K562 (cell line): ENCODE measurements around the gene APLP1. TPM values are rescaled to one million over a fixed set of nuclear protein-coding genes. Genes with fewer than 3 reads are reported as not detected.
"Not testable (repeated sequence)": the region's sequence is repeated elsewhere in the genome, so short reads cannot be mapped to it uniquely, and the experiment has no call there.

Experiments
- C11orf30 ChIP-seq: fragments of 450-650 bp; IDR thresholded peaks from 2 replicates; pipeline ENCODE4 v1.6.1; 2016; ENCODE audit warnings: low read depth, mild to moderate bottlenecking
- GABPB1 ChIP-seq: sonication (generic); formaldehyde crosslinking; IDR thresholded peaks from 2 replicates; pipeline ENCODE4 v1.8.0; 2022; ENCODE audit warnings: mild to moderate bottlenecking, missing genetic modification reagents
- PBX2 ChIP-seq, 2 experiments: IDR thresholded peaks in 1 of 2; conservative IDR thresholded peaks in 1 of 2; 2 replicates each; pipeline ENCODE4 v1.6.1; 2016; ENCODE audit warnings: low read depth in 2 of 2, mild to moderate bottlenecking in 1 of 2, missing compliant biosample characterization in 1 of 2, missing genetic modification characterization in 1 of 2, moderate library complexity in 1 of 2
- SP1 ChIP-seq: sonication (generic); formaldehyde crosslinking; IDR thresholded peaks from 2 replicates; pipeline ENCODE4 v1.8.1; 2022; ENCODE audit warnings: mild to moderate bottlenecking, missing genetic modification reagents
- polyA plus RNA-seq, 8 experiments: library from polyadenylated mRNA; depleted of rRNA in 4 of 8; stranded (reverse) in 5 of 8; unstranded in 3 of 8; fragments of >200 nt; fragmentation: Nextera tagmentation in 2 of 8; fragmentation: Illumina TruSeq in 1 of 8; extraction: Ambion mirVana in 2 of 8; extraction: Trizol in 1 of 8; gene quantifications; 2 replicates each; pipeline versions ENCODE4 v1.2.1 to v1.2.3, GENCODE V29; 2011 to 2014; ENCODE audit warnings: inconsistent platforms in 1 of 8, missing spikeins in 1 of 8
- total RNA-seq, 7 experiments: library from RNA; depleted of rRNA in 6 of 7; stranded (reverse); fragments of >200 nt in 6 of 7; fragmentation: Illumina TruSeq in 2 of 7; extraction: Trizol in 2 of 7; gene quantifications; 2 replicates each; pipeline versions ENCODE4 v1.2.1 to v1.2.3, GENCODE V29; 2011 to 2021; ENCODE audit warnings: low replicate concordance in 1 of 7
- TF ChIP-seq, protein P1 (sequence below), 2 experiments: fragments of 450-650 bp in 1 of 2; sonication (generic) in 1 of 2; formaldehyde crosslinking in 1 of 2; IDR thresholded peaks; 2 replicates each; pipeline versions ENCODE4 v1.7.1 to v1.9.0; 2016 to 2022; ENCODE audit warnings: inconsistent platforms in 1 of 2, mild to moderate bottlenecking in 1 of 2, missing genetic modification reagents in 1 of 2

Gene APLP1
- total and polyA plus RNA-seq, 9 of the 15 experiments (the other 6 are each of a cell fraction or from before 2014, with no cell fraction given) = 0.69 to 9.9 (median 4.7) TPM

- TF ChIP-seq, protein P1, sequence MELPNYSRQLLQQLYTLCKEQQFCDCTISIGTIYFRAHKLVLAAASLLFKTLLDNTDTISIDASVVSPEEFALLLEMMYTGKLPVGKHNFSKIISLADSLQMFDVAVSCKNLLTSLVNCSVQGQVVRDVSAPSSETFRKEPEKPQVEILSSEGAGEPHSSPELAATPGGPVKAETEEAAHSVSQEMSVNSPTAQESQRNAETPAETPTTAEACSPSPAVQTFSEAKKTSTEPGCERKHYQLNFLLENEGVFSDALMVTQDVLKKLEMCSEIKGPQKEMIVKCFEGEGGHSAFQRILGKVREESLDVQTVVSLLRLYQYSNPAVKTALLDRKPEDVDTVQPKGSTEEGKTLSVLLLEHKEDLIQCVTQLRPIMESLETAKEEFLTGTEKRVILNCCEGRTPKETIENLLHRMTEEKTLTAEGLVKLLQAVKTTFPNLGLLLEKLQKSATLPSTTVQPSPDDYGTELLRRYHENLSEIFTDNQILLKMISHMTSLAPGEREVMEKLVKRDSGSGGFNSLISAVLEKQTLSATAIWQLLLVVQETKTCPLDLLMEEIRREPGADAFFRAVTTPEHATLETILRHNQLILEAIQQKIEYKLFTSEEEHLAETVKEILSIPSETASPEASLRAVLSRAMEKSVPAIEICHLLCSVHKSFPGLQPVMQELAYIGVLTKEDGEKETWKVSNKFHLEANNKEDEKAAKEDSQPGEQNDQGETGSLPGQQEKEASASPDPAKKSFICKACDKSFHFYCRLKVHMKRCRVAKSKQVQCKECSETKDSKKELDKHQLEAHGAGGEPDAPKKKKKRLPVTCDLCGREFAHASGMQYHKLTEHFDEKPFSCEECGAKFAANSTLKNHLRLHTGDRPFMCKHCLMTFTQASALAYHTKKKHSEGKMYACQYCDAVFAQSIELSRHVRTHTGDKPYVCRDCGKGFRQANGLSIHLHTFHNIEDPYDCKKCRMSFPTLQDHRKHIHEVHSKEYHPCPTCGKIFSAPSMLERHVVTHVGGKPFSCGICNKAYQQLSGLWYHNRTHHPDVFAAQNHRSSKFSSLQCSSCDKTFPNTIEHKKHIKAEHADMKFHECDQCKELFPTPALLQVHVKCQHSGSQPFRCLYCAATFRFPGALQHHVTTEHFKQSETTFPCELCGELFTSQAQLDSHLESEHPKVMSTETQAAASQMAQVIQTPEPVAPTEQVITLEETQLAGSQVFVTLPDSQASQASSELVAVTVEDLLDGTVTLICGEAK (IDR thresholded peaks at IDR 0.05) = peak; percentile 64
- TF ChIP-seq, protein P1 (CRISPR knock-in tag; IDR thresholded peaks at IDR 0.05) = not testable (repeated sequence)
- peak; percentile 52 for TF ChIP-seq SP1 (CRISPR knock-in tag)
- TF ChIP-seq C11orf30 = peak; percentile 42; the same call in 1 of the 2 replicates
- TF ChIP-seq GABPB1 (CRISPR knock-in tag) = peak; percentile 11
- TF ChIP-seq PBX2 (CRISPR knock-in tag; IDR thresholded peaks at IDR 0.05; ENCODE audit: low read depth) = not testable (repeated sequence)
- TF ChIP-seq PBX2 (tag; conservative IDR thresholded peaks at IDR 0.05; ENCODE audit: low read depth) = peak; percentile 64
- TF ChIP-seq, all 486 proteins: peak for 19; not testable (repeated sequence) for 467
These were observed 1.9 kb downstream of the APLP1 start (continued) for GRCh38 chr19:35870124-35870736.
